Gastroesophageal sphincter (tissue), 4 donors: ENCODE data around the gene HILPDA. TPM values are rescaled to one million over a fixed set of nuclear protein-coding genes. Genes with fewer than 3 reads are reported as not detected.

ENCODE experiments used
- ATAC-seq: fragments of 150-250 bp; one replicate; pipeline ENCODE4 v1.9.1; 2016; ENCODE audit warnings: mild to moderate bottlenecking, moderate library complexity
- H3K27ac ChIP-seq, 4 donors: fragments of 200-600 bp; sonication (generic) in 3 of 4; 1 replicate in 3 of 4; 2 replicates in 1 of 4; pipeline ENCODE4 v1.5.1; 2016 to 2019
- H3K27me3 ChIP-seq: fragments of 200-600 bp; sonication (generic); one replicate; pipeline ENCODE4 v1.5.1; 2019
- H3K36me3 ChIP-seq, 2 donors: fragments of 200-600 bp; sonication (generic); one replicate each; pipeline ENCODE4 v1.5.1; 2019; ENCODE audit warnings: control low read depth in 1 of 2
- H3K4me1 ChIP-seq, 3 donors: fragments of 200-600 bp; sonication (generic); 1 replicate in 2 of 3; 2 replicates in 1 of 3; pipeline ENCODE4 v1.5.1; 2016 to 2019; ENCODE audit warnings: control low read depth in 2 of 3
- H3K4me3 ChIP-seq, 2 donors: fragments of 200-600 bp; sonication (generic); one replicate each; pipeline ENCODE4 v1.5.1; 2019; ENCODE audit warnings: mild to moderate bottlenecking in 1 of 2, moderate library complexity in 1 of 2
- H3K9me3 ChIP-seq, 3 donors: fragments of 200-600 bp; sonication (generic); one replicate each; pipeline ENCODE4 v1.5.1; 2017 to 2019; ENCODE audit warnings: control low read depth in 2 of 3
- EP300 ChIP-seq: sonication (generic); formaldehyde crosslinking; IDR thresholded peaks from one replicate; pipeline ENCODE4 v1.6.1; 2017; ENCODE audit warnings: antibody characterized with exemption, mild to moderate bottlenecking
- POLR2A ChIP-seq, 2 donors: fragments of 450-650 bp; IDR thresholded peaks; one replicate each; pipeline ENCODE4 v1.6.1; 2017; ENCODE audit warnings: antibody characterized with exemption in 2 of 2, mild to moderate bottlenecking in 2 of 2, moderate library complexity in 1 of 2
- POLR2AphosphoS5 ChIP-seq: sonication (generic); formaldehyde crosslinking; IDR thresholded peaks from one replicate; pipeline ENCODE4 v1.6.1; 2017; ENCODE audit warnings: antibody characterized with exemption
- WGBS, 2 donors: methylation state at CpG; one replicate each; pipeline ENCODE4 v1.1.5; 2018; ENCODE audit warnings: low coverage in 1 of 2; 5-methylcytosine and 5-hydroxymethylcytosine counted together
- total RNA-seq, 4 donors: library from RNA; depleted of rRNA; stranded (reverse); fragments of >200 nt; gene quantifications; one replicate each; pipeline ENCODE4 v1.1.0, GENCODE V29; 2016
- TF ChIP-seq, protein P1 (sequence below), 4 experiments: fragments of 200-600 bp in 2 of 4; fragments of 450-650 bp in 2 of 4; sonication (generic) in 1 of 4; IDR thresholded peaks; one replicate each; pipeline ENCODE4 v1.5.1; 2017 to 2019; ENCODE audit warnings: antibody characterized with exemption in 4 of 4, mild to moderate bottlenecking in 2 of 4, moderate library complexity in 2 of 4

The HILPDA gene
- total RNA-seq, 4 donors from 2014 or later = 2.8 to 19.0 (median 6.6) TPM

DNA sequence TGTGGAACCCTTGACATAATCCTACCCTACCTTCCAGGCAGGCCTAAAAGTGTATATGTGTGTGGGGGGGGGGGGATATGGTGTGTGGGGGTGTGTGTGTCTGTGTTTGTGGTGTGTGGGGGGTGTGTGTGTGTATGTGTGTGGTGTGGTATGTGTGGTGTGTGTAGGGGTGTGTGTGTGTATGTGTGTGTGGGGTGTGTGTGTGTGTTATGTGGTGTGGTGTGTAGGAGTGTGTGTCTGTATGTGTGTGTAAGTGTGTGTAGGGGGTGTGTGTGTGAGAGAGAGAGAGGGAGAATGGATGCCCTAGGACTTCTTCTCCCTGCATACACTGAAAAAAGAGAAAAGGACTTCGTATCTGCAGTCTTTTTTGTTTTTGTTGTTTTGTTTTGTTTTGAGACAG is 33.6 kb upstream of the HILPDA start:
- H3K27me3 ChIP-seq = no peaks in the 10 kb centered on the region

DNA sequence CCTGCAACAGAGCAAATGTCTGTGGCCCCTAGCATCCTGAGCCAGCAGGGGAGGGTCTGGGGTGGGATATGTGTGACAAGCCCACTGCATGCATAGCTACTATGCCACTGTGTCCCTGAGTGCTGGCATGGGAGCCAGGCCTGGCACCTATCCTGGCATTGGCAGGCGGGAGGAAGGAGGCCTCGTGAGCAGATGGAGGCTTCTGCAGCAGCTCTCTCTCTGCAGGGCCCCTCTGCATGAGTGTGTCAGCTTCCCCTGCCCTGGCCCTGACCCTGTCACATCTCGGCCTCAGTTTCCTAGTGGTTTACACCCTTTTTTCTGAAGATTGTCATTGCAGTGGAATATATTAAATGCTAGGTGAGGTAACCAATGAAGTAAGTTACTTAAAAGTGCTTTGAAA is 32.8 kb upstream of the HILPDA start:
- Histone ChIP-seq H3K27me3 (no peaks in the 10 kb centered on the region), H3K4me1 (peaks cover 0 to 7% (median 0%) of the 10 kb centered on the region in 3 donors), H3K4me3 (no peak overlapping the region), H3K9me3 (no peaks in the 10 kb centered on the region), H3K36me3 (no peaks in the 10 kb centered on the region), H3K27ac (no peak overlapping the region)
- ATAC-seq = no peak
- TF ChIP-seq, protein P1, sequence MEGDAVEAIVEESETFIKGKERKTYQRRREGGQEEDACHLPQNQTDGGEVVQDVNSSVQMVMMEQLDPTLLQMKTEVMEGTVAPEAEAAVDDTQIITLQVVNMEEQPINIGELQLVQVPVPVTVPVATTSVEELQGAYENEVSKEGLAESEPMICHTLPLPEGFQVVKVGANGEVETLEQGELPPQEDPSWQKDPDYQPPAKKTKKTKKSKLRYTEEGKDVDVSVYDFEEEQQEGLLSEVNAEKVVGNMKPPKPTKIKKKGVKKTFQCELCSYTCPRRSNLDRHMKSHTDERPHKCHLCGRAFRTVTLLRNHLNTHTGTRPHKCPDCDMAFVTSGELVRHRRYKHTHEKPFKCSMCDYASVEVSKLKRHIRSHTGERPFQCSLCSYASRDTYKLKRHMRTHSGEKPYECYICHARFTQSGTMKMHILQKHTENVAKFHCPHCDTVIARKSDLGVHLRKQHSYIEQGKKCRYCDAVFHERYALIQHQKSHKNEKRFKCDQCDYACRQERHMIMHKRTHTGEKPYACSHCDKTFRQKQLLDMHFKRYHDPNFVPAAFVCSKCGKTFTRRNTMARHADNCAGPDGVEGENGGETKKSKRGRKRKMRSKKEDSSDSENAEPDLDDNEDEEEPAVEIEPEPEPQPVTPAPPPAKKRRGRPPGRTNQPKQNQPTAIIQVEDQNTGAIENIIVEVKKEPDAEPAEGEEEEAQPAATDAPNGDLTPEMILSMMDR (IDR thresholded peaks at IDR 0.05) = no peak
- TF ChIP-seq POLR2A (IDR thresholded peaks at IDR 0.05) (no peak), POLR2AphosphoS5 (no peak), EP300 (no peak)
- WGBS, 2 donors = 76% methylated on average over 2 of the region's 3 CpGs; no CpG with 5 or more reads in 1 of the 2 donors

More for the DNA sequence above, 33.6 kb upstream of the HILPDA start:
- TF ChIP-seq, protein P1 (IDR thresholded peaks at IDR 0.05) = no peak
- TF ChIP-seq POLR2AphosphoS5 = no peak
- no peak for TF ChIP-seq EP300
- TF ChIP-seq POLR2A (IDR thresholded peaks at IDR 0.05) = no peak
- Histone ChIP-seq H3K27ac (no peak overlapping the region), H3K9me3 (no peaks in the 10 kb centered on the region), H3K4me1 (peaks cover 0 to 1% (median 0%) of the 10 kb centered on the region in 3 donors), H3K4me3 (no peak overlapping the region), H3K36me3 (no peaks in the 10 kb centered on the region)
- 75 to 80% methylated on average over 1 of the region's 1 CpG for WGBS, 2 donors
- ATAC-seq = no peak

DNA sequence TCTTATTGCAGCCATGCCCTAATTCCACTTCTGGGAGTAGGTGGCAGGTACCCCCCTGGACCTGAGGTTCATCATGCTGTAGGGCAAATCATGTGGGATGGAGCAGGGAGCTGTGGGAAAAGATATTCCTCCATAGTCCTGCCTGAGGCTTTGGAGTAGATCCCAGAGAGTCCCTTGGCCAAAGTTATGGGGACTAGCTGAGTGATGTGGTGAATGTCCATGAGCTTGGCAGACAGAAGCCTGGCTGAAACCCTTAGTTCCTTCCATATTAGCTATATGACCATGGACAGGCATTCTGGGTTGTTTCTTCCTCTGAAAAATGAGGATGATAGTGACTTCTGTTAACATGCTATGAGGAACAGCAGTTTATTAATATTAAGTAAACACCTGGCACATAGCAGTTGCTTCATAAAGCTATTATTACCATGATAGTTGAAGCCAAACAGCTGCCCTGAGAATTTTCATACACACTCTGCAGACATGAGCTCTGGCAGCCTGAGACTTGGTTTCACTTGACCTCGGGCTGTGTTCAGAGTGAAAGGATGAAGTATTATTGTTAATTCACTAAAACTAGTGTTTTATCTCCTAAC is 30.9 kb upstream of the HILPDA start:
- 38% methylated on average over 1 of the region's 1 CpG; no CpG with 5 or more reads in 1 of the 2 donors for WGBS, 2 donors

DNA sequence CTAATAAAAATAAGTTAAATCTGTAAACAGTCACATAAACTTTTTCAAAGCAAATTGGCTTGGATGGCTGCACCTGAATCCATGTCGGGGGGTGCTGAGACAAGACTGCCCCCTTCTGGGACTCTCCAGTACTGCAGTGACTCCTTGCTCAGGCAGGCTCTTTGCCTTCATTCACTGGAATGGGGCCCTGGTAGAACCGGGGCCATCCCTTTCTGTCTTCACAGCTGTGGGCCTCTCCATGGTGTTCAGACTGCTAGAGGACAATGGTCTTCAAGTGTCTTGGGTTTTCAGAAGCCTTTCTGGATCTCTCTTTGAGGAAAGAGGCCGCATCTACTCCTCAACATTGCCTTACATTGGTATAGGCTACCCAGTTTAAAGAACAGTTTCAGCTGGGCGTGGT is 29.8 kb upstream of the HILPDA start:
- WGBS, 2 donors = 0 to 39% methylated on average over 2 to 3 of the region's 4 CpGs
- no peaks in the 10 kb centered on the region for H3K36me3 ChIP-seq
- peaks cover 0 to 7% (median 0%) of the 10 kb centered on the region in 3 donors for H3K4me1 ChIP-seq
- H3K9me3 ChIP-seq = no peaks in the 10 kb centered on the region
- peaks cover 16% of the 10 kb centered on the region for H3K27me3 ChIP-seq
- no peak overlapping the region for H3K27ac ChIP-seq
- peak; percentile 50 for ATAC-seq
- H3K4me3 ChIP-seq = no peak overlapping the region
- TF ChIP-seq POLR2A (IDR thresholded peaks at IDR 0.05) = no peak
- TF ChIP-seq, protein P1 (IDR thresholded peaks at IDR 0.05) = peak; percentile 87 to 95 (median 89)

More for the DNA sequence above, 30.9 kb upstream of the HILPDA start:
- H3K27me3 ChIP-seq = peaks cover 9% of the 10 kb centered on the region
- H3K27ac ChIP-seq = no peak overlapping the region
- no peak overlapping the region for H3K4me3 ChIP-seq
- no peaks in the 10 kb centered on the region for H3K9me3 ChIP-seq
- no peaks in the 10 kb centered on the region for H3K36me3 ChIP-seq
- H3K4me1 ChIP-seq = peaks cover 0 to 7% (median 0%) of the 10 kb centered on the region in 3 donors
- TF ChIP-seq POLR2AphosphoS5 (no peak), EP300 (no peak), POLR2A (IDR thresholded peaks at IDR 0.05) (no peak)
- TF ChIP-seq, protein P1 (IDR thresholded peaks at IDR 0.05) = no peak
- no peak for ATAC-seq

DNA sequence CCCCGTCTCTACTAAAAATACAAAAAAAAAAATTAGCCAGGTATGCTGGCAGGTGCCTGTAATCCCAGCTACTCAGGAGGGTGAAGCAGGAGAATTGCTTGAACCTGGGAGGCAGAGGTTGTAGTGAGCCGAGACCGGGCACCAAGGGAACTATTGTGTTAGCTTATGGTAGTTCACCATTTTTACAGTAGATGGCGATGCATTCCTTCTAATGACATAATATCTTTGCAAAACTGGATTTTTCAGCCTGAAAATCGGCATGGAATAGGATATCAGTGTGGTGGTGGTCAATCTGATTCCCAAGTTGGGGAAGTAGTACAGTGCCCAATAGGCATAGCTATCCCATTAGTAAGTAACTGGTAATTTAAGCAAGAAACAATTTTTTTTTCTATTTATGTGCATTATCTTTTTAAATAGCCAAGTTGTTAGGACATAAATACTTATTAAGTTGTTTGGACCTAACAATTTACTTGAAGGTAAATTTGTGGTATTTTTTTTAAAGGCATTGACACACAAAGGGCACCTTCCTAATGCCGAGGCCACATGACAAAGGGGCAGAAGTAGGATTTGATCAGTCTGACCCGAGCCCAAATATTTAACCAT is 28.3 kb upstream of the HILPDA start:
- peak; percentile 57 for ATAC-seq
- WGBS, 2 donors = 12 to 14% methylated on average over 6 to 7 of the region's 7 CpGs
- TF ChIP-seq EP300 = no peak
- TF ChIP-seq, protein P1 (IDR thresholded peaks at IDR 0.05) = peak; percentile 80 to 90 (median 88)

More for the DNA sequence above, 28.3 kb upstream of the HILPDA start:
- H3K9me3 ChIP-seq = no peaks in the 10 kb centered on the region
- H3K4me1 ChIP-seq = peaks cover 0 to 7% (median 0%) of the 10 kb centered on the region in 3 donors
- peaks cover 16% of the 10 kb centered on the region for H3K27me3 ChIP-seq
- H3K4me3 ChIP-seq = no peak overlapping the region
- no peak overlapping the region for H3K27ac ChIP-seq
- no peaks in the 10 kb centered on the region for H3K36me3 ChIP-seq
